Karpas-422 (cell line): ENCODE results near the gene IHH. TPM values are rescaled to one million over a fixed set of nuclear protein-coding genes. Genes with fewer than 3 reads are reported as not detected.

Source experiments
- DNase-seq: peaks from one replicate; pipeline ENCODE4 v3.0.0-alpha.2; 2015
- H2AFZ ChIP-seq: fragments of 200-600 bp; sonication (generic); 2 replicates; pipeline ENCODE4 v1.6.1; 2014; ENCODE audit warnings: antibody characterized with exemption, low read length, mixed read lengths
- H3K27ac ChIP-seq: fragments of 200-600 bp; sonication (generic); 2 replicates; pipeline ENCODE4 v1.5.1; 2014; ENCODE audit warnings: mild to moderate bottlenecking, low read length, moderate library complexity
- H3K27me3 ChIP-seq: fragments of 200-600 bp; sonication (generic); 2 replicates; pipeline ENCODE4 v1.6.1; 2014; ENCODE audit warnings: low read length, mixed read lengths
- H3K36me3 ChIP-seq: fragments of 200-600 bp; sonication (generic); 2 replicates; pipeline ENCODE4 v1.6.1; 2014; ENCODE audit warnings: low read length, mixed read lengths; ENCODE audit not compliant: insufficient read depth
- H3K4me1 ChIP-seq: fragments of 200-600 bp; sonication (generic); 2 replicates; pipeline ENCODE4 v1.6.1; 2014; ENCODE audit warnings: mild to moderate bottlenecking, low read length, mixed read lengths
- H3K4me2 ChIP-seq: fragments of 200-600 bp; sonication (generic); 2 replicates; pipeline ENCODE4 v1.6.1; 2014; ENCODE audit warnings: low read length, low read depth, mild to moderate bottlenecking; ENCODE audit not compliant: poor library complexity, severe bottlenecking
- H3K4me3 ChIP-seq: fragments of 200-600 bp; sonication (generic); 2 replicates; pipeline ENCODE4 v1.5.1; 2014; ENCODE audit warnings: mild to moderate bottlenecking, antibody characterized with exemption, low read length, mixed read lengths
- H3K79me2 ChIP-seq: fragments of 200-600 bp; sonication (generic); 2 replicates; pipeline ENCODE4 v1.6.1; 2014; ENCODE audit warnings: mild to moderate bottlenecking, low read length, mixed read lengths
- H3K9ac ChIP-seq: fragments of 200-600 bp; sonication (generic); 2 replicates; pipeline ENCODE4 v1.6.0; 2014; ENCODE audit warnings: low read length
- H3K9me2 ChIP-seq: fragments of 200-600 bp; sonication (generic), shearing (Covaris generic); replicated peaks from 2 replicates; pipeline ENCODE4 v1.6.0; 2014; ENCODE audit warnings: mild to moderate bottlenecking, low read length, moderate library complexity; ENCODE audit not compliant: insufficient read depth
- H3K9me3 ChIP-seq: fragments of 300-700, 200-600 bp; sonication (generic); 2 replicates; pipeline ENCODE4 v1.6.1; 2014; ENCODE audit warnings: low read length, mixed read lengths
- H4K20me1 ChIP-seq: fragments of 200-600 bp; sonication (generic); 2 replicates; pipeline ENCODE4 v1.6.1; 2014; ENCODE audit warnings: mild to moderate bottlenecking, antibody characterized with exemption, low read length, low read depth; ENCODE audit not compliant: insufficient read depth
- total RNA-seq: library from RNA; depleted of rRNA; stranded (reverse); fragments of >200 nt; shearing (Covaris generic); gene quantifications from 2 replicates; pipeline ENCODE4 v1.2.3, GENCODE V29; 2014; ENCODE audit warnings: low replicate concordance

The IHH gene
- total RNA-seq, 1 experiment from 2014 or later = not detected

DNA sequence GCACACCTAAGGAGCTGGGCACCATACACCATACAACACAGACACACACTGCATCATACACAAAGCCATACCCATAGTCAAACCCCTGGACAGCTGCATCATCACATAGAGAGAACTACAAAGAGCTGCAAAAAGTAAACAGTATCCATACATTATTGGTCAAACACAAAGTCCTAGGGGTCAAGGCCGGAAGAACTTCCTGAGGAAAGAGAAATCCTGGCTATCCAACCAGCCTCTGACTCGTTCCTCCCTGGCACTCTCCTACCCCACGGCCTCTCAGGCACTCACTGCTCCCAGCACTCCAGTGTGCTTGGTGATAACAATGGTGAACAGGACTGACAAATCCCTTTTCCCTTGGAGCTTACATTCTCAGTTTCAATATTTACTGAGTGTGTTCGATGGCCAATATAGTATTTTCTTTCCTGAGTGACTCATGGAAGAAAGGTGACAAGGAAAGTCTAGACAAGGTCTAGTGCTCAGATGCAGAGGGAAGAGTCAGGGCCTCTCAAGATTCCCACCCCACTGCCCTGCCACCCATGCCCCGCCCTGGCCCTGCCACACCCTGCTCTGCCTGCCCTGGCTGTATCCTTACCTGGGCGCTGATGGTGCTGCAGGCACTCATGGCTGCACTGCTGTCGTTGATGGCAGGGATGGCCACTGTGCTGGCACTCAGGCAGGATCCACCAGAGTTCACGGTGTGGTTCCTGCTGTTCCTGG lies 22.8 kb downstream of the IHH start:
- H2AFZ ChIP-seq = no peak overlapping the region
- no peaks in the 10 kb centered on the region for H3K4me1 ChIP-seq
- H3K9me2 ChIP-seq = no peaks in the 10 kb centered on the region
- no peaks in the 10 kb centered on the region for H3K27me3 ChIP-seq
- no peak for DNase-seq
- H3K27ac ChIP-seq = no peak overlapping the region
- no peak overlapping the region for H3K9ac ChIP-seq
- no peaks in the 10 kb centered on the region for H3K36me3 ChIP-seq
- H3K79me2 ChIP-seq = no peaks in the 10 kb centered on the region
- no peak overlapping the region for H3K4me3 ChIP-seq
- H3K9me3 ChIP-seq = no peaks in the 10 kb centered on the region
- H3K4me2 ChIP-seq = no peak overlapping the region
- H4K20me1 ChIP-seq = no peaks in the 10 kb centered on the region

DNA sequence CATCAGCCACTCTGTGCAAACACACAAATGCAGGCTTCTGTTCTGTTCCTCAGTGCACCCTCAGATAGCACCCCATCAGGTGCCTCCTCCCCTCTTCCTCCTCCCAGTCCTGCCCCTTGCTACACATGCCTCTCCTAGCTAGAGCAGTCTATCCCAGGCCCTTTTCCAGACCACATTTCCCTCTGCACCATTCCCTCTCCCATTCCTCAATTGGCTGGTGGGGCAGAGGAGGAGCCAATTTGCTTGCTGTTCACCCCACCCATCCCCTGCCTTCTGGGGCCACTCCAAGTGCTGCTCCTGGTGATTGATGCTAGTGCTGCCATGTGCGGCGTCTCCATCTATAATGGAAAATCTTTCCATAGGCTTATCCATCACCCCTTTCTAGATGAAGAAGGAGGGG lies 24.8 kb downstream of the IHH start:
- Histone ChIP-seq H3K4me1 (no peaks in the 10 kb centered on the region), H3K27ac (no peak overlapping the region), H3K4me2 (no peak overlapping the region), H2AFZ (no peak overlapping the region), H3K36me3 (no peaks in the 10 kb centered on the region), H3K9ac (no peak overlapping the region), H3K9me3 (no peaks in the 10 kb centered on the region), H3K4me3 (no peak overlapping the region), H3K9me2 (no peaks in the 10 kb centered on the region), H3K79me2 (no peaks in the 10 kb centered on the region), H3K27me3 (no peaks in the 10 kb centered on the region), H4K20me1 (no peaks in the 10 kb centered on the region)
- DNase-seq = no peak

DNA sequence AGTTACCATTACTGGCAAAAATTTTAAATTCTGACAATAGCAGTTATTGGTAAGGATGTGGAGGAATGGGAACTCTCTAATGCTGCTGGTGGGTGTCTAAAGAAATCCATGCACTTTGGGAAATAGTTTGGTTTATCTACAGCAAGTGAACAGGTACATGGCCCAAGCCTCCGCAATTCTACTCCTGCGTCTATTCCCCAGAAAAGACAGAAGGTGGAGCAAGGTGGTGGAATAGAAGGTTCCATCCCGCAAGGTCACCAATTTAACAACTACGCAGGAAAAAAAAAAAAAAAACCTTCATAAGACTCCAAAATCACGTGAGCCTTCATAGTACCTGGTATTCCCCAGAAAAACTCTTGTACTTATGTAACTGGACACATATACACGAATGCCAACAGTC lies 25.9 kb downstream of the IHH start:
- Histone ChIP-seq H2AFZ (no peak overlapping the region), H3K36me3 (no peaks in the 10 kb centered on the region), H3K9ac (no peak overlapping the region), H3K4me1 (no peaks in the 10 kb centered on the region), H3K4me2 (no peak overlapping the region), H3K79me2 (no peaks in the 10 kb centered on the region), H3K27ac (no peak overlapping the region), H3K9me2 (no peaks in the 10 kb centered on the region), H3K27me3 (no peaks in the 10 kb centered on the region), H4K20me1 (no peaks in the 10 kb centered on the region), H3K9me3 (no peaks in the 10 kb centered on the region), H3K4me3 (no peak overlapping the region)
- no peak for DNase-seq

DNA sequence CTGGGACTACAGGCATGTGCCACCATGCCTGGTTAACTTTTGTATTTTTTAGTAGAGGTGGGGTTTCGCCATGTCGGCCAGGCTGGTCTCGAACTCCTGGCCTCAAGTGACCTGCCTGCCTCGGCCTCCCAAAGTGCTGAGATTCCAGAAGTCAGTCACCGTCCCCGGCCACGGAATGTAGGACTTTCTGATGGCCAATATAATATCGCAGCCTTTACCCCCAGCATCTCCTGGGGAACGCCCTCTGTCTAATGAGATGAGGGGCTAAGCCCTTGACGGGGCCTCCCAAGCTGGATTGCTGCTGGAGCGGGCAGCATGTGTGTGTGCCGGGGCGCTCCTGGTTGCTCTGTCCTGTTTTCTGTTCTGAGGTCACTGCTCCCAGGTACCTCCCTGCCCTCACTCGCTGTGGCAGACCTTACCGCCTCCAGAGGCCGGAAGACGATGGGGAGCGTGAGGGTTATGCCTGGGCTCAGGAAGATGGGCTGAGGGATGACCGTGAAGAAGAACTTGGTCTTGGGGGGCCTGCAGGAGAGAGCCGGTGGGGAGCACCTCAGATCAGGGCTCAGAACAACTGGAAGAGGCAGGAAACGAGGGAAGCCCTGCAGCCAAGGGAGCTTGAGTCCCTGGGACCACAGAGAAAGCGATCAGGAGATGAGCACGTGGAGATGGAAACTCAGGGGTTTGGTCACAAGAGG lies 28.5 kb downstream of the IHH start:
- no peak overlapping the region for H3K4me3 ChIP-seq
- H3K27ac ChIP-seq = no peak overlapping the region
- H3K9me2 ChIP-seq = no peaks in the 10 kb centered on the region
- H3K4me2 ChIP-seq = no peak overlapping the region
- no peaks in the 10 kb centered on the region for H3K4me1 ChIP-seq
- 0 out of 2 replicates have a peak, but pooled peaks cover 3% of the 10 kb centered on the region for H4K20me1 ChIP-seq
- H3K27me3 ChIP-seq = no peaks in the 10 kb centered on the region
- no peak overlapping the region for H2AFZ ChIP-seq
- no peak for DNase-seq
- no peaks in the 10 kb centered on the region for H3K36me3 ChIP-seq
- no peaks in the 10 kb centered on the region for H3K79me2 ChIP-seq
- H3K9me3 ChIP-seq = no peaks in the 10 kb centered on the region
- H3K9ac ChIP-seq = no peak overlapping the region

DNA sequence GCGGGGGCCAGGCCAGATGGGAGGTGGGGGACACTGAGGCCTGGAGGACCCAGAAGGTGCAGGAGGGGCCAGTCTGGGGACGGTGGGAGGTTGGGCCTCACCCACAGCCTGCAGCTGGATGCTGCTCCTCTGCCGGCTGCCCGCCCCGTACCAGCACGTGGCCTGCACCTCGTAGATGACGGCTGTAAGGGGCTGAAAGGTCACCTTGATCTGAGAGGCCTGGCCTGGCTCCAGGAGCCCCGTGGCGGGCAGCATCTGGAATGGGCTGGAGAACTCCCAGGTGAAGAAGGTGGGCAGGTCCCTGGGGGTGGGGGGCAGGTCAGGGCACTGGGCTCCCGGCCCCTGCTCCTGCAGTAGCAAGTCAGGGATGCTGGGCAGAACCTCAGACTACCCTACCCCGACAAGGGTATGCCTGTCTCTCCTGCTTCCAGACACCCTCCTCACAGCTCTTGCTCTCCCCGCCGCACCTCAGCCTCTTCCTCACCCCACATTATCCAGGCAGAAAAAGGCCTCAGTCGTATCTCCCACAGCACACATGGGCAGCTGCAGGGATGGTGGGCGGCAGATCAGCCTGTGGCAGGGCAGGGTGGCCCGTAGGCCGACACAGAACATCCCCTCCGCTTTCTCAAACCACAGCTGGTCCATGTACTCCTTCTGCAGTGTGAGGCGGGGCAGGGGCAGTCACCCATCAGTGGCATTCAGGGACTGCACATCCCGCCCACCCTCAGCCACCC lies 29.5 kb downstream of the IHH start:
- Histone ChIP-seq H4K20me1 (0 out of 2 replicates have a peak, but pooled peaks cover 3% of the 10 kb centered on the region), H3K9ac (no peak overlapping the region), H3K4me3 (no peak overlapping the region), H3K79me2 (no peaks in the 10 kb centered on the region), H3K27ac (no peak overlapping the region), H3K9me2 (no peaks in the 10 kb centered on the region), H2AFZ (no peak overlapping the region), H3K4me1 (no peaks in the 10 kb centered on the region), H3K27me3 (no peaks in the 10 kb centered on the region), H3K36me3 (no peaks in the 10 kb centered on the region), H3K4me2 (no peak overlapping the region), H3K9me3 (no peaks in the 10 kb centered on the region)
- no peak for DNase-seq

DNA sequence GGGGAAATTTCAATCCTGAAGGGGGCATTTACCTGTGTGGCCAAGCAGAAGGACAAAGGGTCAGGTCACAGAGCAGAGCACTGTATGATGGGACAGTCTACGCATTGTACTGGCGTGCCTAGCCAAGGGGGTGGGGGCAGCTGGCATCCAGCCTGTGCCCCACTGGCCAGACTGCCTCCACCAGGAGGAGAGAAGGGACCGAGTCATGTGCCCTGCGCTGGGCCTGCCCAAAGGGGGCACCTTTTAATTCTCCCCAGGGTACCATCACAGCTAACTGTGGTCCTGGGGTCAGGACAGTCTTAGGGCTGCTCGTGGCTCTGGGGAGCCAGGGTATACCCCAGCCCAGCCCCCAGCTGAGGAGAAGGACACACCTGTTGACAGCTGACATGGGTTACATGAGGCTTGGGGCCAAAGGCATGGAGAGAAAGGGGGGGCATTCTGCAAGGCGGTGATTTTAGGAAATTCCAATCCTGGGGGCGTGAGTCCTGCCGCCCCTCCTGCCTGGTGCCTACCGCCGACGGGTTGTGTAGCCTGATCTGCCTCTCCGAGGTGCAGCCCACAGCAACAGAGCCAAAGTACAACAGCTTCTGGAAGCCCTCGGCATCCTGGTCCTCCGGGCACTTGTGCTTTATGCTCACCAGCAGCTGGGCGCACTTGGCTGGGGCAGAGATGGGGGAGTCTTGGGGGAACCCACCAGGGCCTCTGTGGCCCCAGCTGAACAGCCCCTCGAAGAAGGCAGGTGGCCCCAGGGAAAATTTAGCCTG lies 30.4 kb downstream of the IHH start:
- Histone ChIP-seq H3K9me2 (no peaks in the 10 kb centered on the region), H3K4me3 (no peak overlapping the region), H3K9ac (no peak overlapping the region), H3K4me1 (no peaks in the 10 kb centered on the region), H2AFZ (no peak overlapping the region), H3K27me3 (no peaks in the 10 kb centered on the region), H3K79me2 (no peaks in the 10 kb centered on the region), H3K4me2 (no peak overlapping the region), H4K20me1 (0 out of 2 replicates have a peak, but pooled peaks cover 3% of the 10 kb centered on the region), H3K36me3 (no peaks in the 10 kb centered on the region), H3K9me3 (no peaks in the 10 kb centered on the region), H3K27ac (no peak overlapping the region)
- no peak for DNase-seq

DNA sequence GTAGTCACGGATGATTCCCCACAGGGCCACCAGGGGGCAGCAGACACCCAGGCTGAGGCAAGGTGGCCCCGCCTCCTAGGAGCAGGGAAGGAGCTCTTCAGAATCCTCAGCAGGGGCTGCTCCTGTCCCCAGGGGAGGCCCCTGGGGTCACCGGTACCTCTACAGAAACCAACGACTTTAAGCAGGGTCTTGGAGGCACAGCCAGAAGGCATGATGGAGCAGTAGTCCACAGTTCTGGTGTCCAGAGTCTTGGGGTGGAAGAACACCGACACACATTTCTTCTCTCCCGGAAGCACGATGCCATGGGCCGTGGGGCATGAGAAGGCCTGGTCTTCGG lies 30.9 kb downstream of the IHH start:
- no peaks in the 10 kb centered on the region for H3K9me2 ChIP-seq
- no peak overlapping the region for H3K27ac ChIP-seq
- H3K36me3 ChIP-seq = no peaks in the 10 kb centered on the region
- H3K4me2 ChIP-seq = no peak overlapping the region
- H3K4me1 ChIP-seq = no peaks in the 10 kb centered on the region
- no peaks in the 10 kb centered on the region for H3K27me3 ChIP-seq
- H4K20me1 ChIP-seq = 0 out of 2 replicates have a peak, but pooled peaks cover 3% of the 10 kb centered on the region
- H3K9ac ChIP-seq = no peak overlapping the region
- no peak overlapping the region for H3K4me3 ChIP-seq
- H3K79me2 ChIP-seq = no peaks in the 10 kb centered on the region
- peak; percentile 87 for DNase-seq
- no peaks in the 10 kb centered on the region for H3K9me3 ChIP-seq
- no peak overlapping the region for H2AFZ ChIP-seq
